Measurements from ENCODE around the gene PTPRT. TPM values are rescaled to one million over a fixed set of nuclear protein-coding genes. Genes with fewer than 3 reads are reported as not detected.

PTPRT gene
- total RNA-seq, 1 donor from 2014 or later, result 0.10 TPM

- no peak for DNase-seq
- no peak for ATAC-seq
- intact Hi-C loops (cut with micrococcal nuclease), result no loop called here
Observed at GRCh38 chr20:42559665-42560064, 630.0 kb downstream of the PTPRT start.

- DNase-seq, result no peak
- intact Hi-C loops (cut with micrococcal nuclease), result no loop called here
- no peak for ATAC-seq
Observed at GRCh38 chr20:42556575-42556974, 633.1 kb downstream of the PTPRT start.

GRCh38 chr20:42553374-42553773 is 636.3 kb downstream of the PTPRT start:
- DNase-seq (no peak), ATAC-seq (no peak)
- intact Hi-C loops (cut with micrococcal nuclease), result no loop called here

- ATAC-seq, result no peak
- no peak for DNase-seq
- intact Hi-C loops (cut with micrococcal nuclease), result no loop called here
Observed at GRCh38 chr20:42549496-42549895, 640.2 kb downstream of the PTPRT start.

GRCh38 chr20:42544926-42545325 is 644.8 kb downstream of the PTPRT start:
- intact Hi-C loops (cut with micrococcal nuclease), result no loop called here
- DNase-seq, result no peak
- no peak for ATAC-seq

- DNase-seq, result no peak
- ATAC-seq, result no peak
- intact Hi-C loops (cut with micrococcal nuclease), result no loop called here
Observed at GRCh38 chr20:42532831-42533230, 656.9 kb downstream of the PTPRT start.

GRCh38 chr20:42531508-42531961 is 658.2 kb downstream of the PTPRT start:
- ATAC-seq, result peak; percentile 42
- no peak for DNase-seq
- intact Hi-C loops (cut with micrococcal nuclease), result no loop called here

- intact Hi-C loops (cut with micrococcal nuclease), result no loop called here
- peak; percentile 39 for ATAC-seq
Observed at GRCh38 chr20:42530855-42531448, 658.8 kb downstream of the PTPRT start.

GRCh38 chr20:42530191-42530590 is 659.5 kb downstream of the PTPRT start:
- intact Hi-C loops (cut with micrococcal nuclease), result no loop called here
- ATAC-seq, result no peak
- DNase-seq, result no peak

More at GRCh38 chr20:42530855-42531448, 658.8 kb downstream of the PTPRT start:
- no peak for DNase-seq

- DNase-seq (no peak), ATAC-seq (no peak)
- intact Hi-C loops (cut with micrococcal nuclease), result no loop called here
Observed at GRCh38 chr20:42524058-42524457, 665.6 kb downstream of the PTPRT start.

GRCh38 chr20:42516692-42517091 is 673.0 kb downstream of the PTPRT start:
- DNase-seq (no peak), ATAC-seq (no peak)
- intact Hi-C loops (cut with micrococcal nuclease), result no loop called here

GRCh38 chr20:42510686-42511085 is 679.0 kb downstream of the PTPRT start:
- ATAC-seq (no peak), DNase-seq (no peak)
- intact Hi-C loops (cut with micrococcal nuclease), result no loop called here

- intact Hi-C loops (cut with micrococcal nuclease), result no loop called here
- ATAC-seq (no peak), DNase-seq (no peak)
Observed at GRCh38 chr20:42507874-42508273, 681.8 kb downstream of the PTPRT start.

GRCh38 chr20:42506397-42506796 is 683.3 kb downstream of the PTPRT start:
- no peak for DNase-seq
- intact Hi-C loops (cut with micrococcal nuclease), result no loop called here

GRCh38 chr20:42502591-42502990 is 687.1 kb downstream of the PTPRT start:
- intact Hi-C loops (cut with micrococcal nuclease), result no loop called here
- DNase-seq (no peak), ATAC-seq (no peak)

More at GRCh38 chr20:42506397-42506796, 683.3 kb downstream of the PTPRT start:
- ATAC-seq, result no peak

GRCh38 chr20:42496595-42496994 is 693.1 kb downstream of the PTPRT start:
- DNase-seq, result no peak
- ATAC-seq, result no peak
- intact Hi-C loops (cut with micrococcal nuclease), result no loop called here

- intact Hi-C loops (cut with micrococcal nuclease), result no loop called here
- DNase-seq (no peak), ATAC-seq (no peak)
Observed at GRCh38 chr20:42494290-42494689, 695.4 kb downstream of the PTPRT start.

- ATAC-seq (no peak), DNase-seq (no peak)
- intact Hi-C loops (cut with micrococcal nuclease), result no loop called here
Observed at GRCh38 chr20:42493001-42493400, 696.7 kb downstream of the PTPRT start.

GRCh38 chr20:42492290-42492689 is 697.4 kb downstream of the PTPRT start:
- intact Hi-C loops (cut with micrococcal nuclease), result no loop called here
- no peak for ATAC-seq
- DNase-seq, result no peak

GRCh38 chr20:42485556-42485955 is 704.1 kb downstream of the PTPRT start:
- intact Hi-C loops (cut with micrococcal nuclease), result no loop called here
- ATAC-seq (no peak), DNase-seq (no peak)

GRCh38 chr20:42484790-42485375 is 704.8 kb downstream of the PTPRT start:
- intact Hi-C loops (cut with micrococcal nuclease), result no loop called here
- DNase-seq (no peak), ATAC-seq (peak; percentile 58)

All from left ventricle myocardium superior (tissue), 1 donor.